K562 (cell line): ENCODE results near the gene PAIP1. TPM values are rescaled to one million over a fixed set of nuclear protein-coding genes. Genes with fewer than 3 reads are reported as not detected.
A peak's percentile ranks its signal among the peaks of the same experiment; 100 is the strongest.

Source experiments
- ARNT ChIP-seq, 2 experiments: fragments of 450-650 bp; IDR thresholded peaks; 2 replicates each; pipeline ENCODE4 v1.6.1; 2016; ENCODE audit warnings: mild to moderate bottlenecking in 1 of 2
- CHCHD3 ChIP-seq: fragments of 250-450 bp; sonication (Bioruptor Pico); IDR thresholded peaks from 2 replicates; pipeline ENCODE4 v2.1.2; 2022; ENCODE audit warnings: mild to moderate bottlenecking
- DNMT1 ChIP-seq: fragments of 450-650 bp; IDR thresholded peaks from 2 replicates; pipeline ENCODE4 v1.6.1; 2016; ENCODE audit warnings: antibody characterized with exemption, mild to moderate bottlenecking
- ETV5 ChIP-seq: sonication (generic); formaldehyde crosslinking; IDR thresholded peaks from 2 replicates; pipeline ENCODE4 v1.4.0; 2020; ENCODE audit warnings: low read depth, mild to moderate bottlenecking, missing genetic modification reagents
- FOS ChIP-seq: IDR thresholded peaks from 3 replicates; pipeline ENCODE4 v1.6.1; 2011; ENCODE audit not compliant: insufficient read length; ENCODE audit errors: extremely low read depth
- HLTF ChIP-seq: fragments of 450-650 bp; IDR thresholded peaks from 2 replicates; pipeline ENCODE4 v1.6.1; 2016
- MAFF ChIP-seq: IDR thresholded peaks from 2 replicates; pipeline ENCODE4 v1.6.1; 2012; ENCODE audit warnings: low read length, improper control_type of control experiment
- NBN ChIP-seq: fragments of 450-650 bp; IDR thresholded peaks from 2 replicates; pipeline ENCODE4 v1.6.1; 2016; ENCODE audit warnings: low read depth, mild to moderate bottlenecking
- NR3C1 ChIP-seq: sonication (generic); formaldehyde crosslinking; IDR thresholded peaks from 2 replicates; pipeline ENCODE4 v1.8.1; 2022; ENCODE audit warnings: missing genetic modification reagents
- RUNX1 ChIP-seq: sonication (generic); IDR thresholded peaks from 2 replicates; pipeline ENCODE4 v1.6.1; 2016; ENCODE audit warnings: antibody characterized with exemption, low read depth
- SMAD3 ChIP-seq: fragments of 450-650 bp; formaldehyde crosslinking; conservative IDR thresholded peaks from 2 replicates; pipeline ENCODE4 v1.4.0; 2020; ENCODE audit warnings: mild to moderate bottlenecking
- U2AF2 ChIP-seq: fragments of 200-400 bp; formaldehyde crosslinking; optimal IDR thresholded peaks from 2 replicates; pipeline ENCODE3; 2017; ENCODE audit warnings: low read depth, mild to moderate bottlenecking, low read length
- ZNF197 ChIP-seq: fragments of 200-800 bp; sonication (Bioruptor generic); IDR thresholded peaks from 2 replicates; pipeline ENCODE4 v1.6.1; 2016; ENCODE audit warnings: low read depth, missing genetic modification characterization, missing compliant biosample characterization
- ZNF232 ChIP-seq: sonication (generic); formaldehyde crosslinking; IDR thresholded peaks from 2 replicates; pipeline ENCODE4 v1.8.0; 2022; ENCODE audit warnings: mild to moderate bottlenecking, missing genetic modification reagents
- ZNF253 ChIP-seq: fragments of 250-450 bp; sonication (Bioruptor Pico); conservative IDR thresholded peaks from 2 replicates; pipeline ENCODE4 v1.6.1; 2021; ENCODE audit warnings: mild to moderate bottlenecking
- ZNF347 ChIP-seq: fragments of 450-650 bp; formaldehyde crosslinking; IDR thresholded peaks from 2 replicates; pipeline ENCODE4 v1.4.0; 2020; ENCODE audit warnings: low read depth, mild to moderate bottlenecking, moderate library complexity
- polyA plus RNA-seq, 8 experiments: library from polyadenylated mRNA; depleted of rRNA in 4 of 8; stranded (reverse) in 5 of 8; unstranded in 3 of 8; fragments of >200 nt; fragmentation: Nextera tagmentation in 2 of 8; fragmentation: Illumina TruSeq in 1 of 8; extraction: Ambion mirVana in 2 of 8; extraction: Trizol in 1 of 8; gene quantifications; 2 replicates each; pipeline versions ENCODE4 v1.2.1 to v1.2.3, GENCODE V29; 2011 to 2014; ENCODE audit warnings: inconsistent platforms in 1 of 8, missing spikeins in 1 of 8
- total RNA-seq, 7 experiments: library from RNA; depleted of rRNA in 6 of 7; stranded (reverse); fragments of >200 nt in 6 of 7; fragmentation: Illumina TruSeq in 2 of 7; extraction: Trizol in 2 of 7; gene quantifications; 2 replicates each; pipeline versions ENCODE4 v1.2.1 to v1.2.3, GENCODE V29; 2011 to 2021; ENCODE audit warnings: low replicate concordance in 1 of 7
- TF ChIP-seq, protein P1 (sequence below): fragments of 150-350 bp; IDR thresholded peaks from 2 replicates; pipeline ENCODE4 v1.6.1; 2014; ENCODE audit warnings: low read depth, mild to moderate bottlenecking, low read length, borderline replicate concordance
- TF ChIP-seq, protein P2 (sequence below): fragments of 450-650 bp; IDR thresholded peaks from 2 replicates; pipeline ENCODE4 v1.6.1; 2017; ENCODE audit warnings: mild to moderate bottlenecking, moderate library complexity
- TF ChIP-seq, protein P3 (sequence below), 2 experiments: fragments of 450-650 bp; conservative IDR thresholded peaks; 2 replicates each; pipeline ENCODE4 v1.6.1; 2017; ENCODE audit warnings: mild to moderate bottlenecking in 2 of 2, moderate library complexity in 2 of 2
- TF ChIP-seq, protein P4 (sequence below): fragments of 250-450 bp; sonication (Bioruptor Pico); IDR thresholded peaks from 2 replicates; pipeline ENCODE4 v1.8.0; 2021; ENCODE audit warnings: moderate library complexity, mild to moderate bottlenecking, inconsistent platforms
- TF ChIP-seq, protein P5 (sequence below): fragments of 250-450 bp; sonication (Bioruptor Pico); IDR thresholded peaks from 2 replicates; pipeline ENCODE4 v1.5.0; 2021

The PAIP1 gene
- total and polyA plus RNA-seq, 9 of the 15 experiments (the other 6 are each of a cell fraction or from before 2014, with no cell fraction given): 51.7 to 181 (median 102) TPM

DNA sequence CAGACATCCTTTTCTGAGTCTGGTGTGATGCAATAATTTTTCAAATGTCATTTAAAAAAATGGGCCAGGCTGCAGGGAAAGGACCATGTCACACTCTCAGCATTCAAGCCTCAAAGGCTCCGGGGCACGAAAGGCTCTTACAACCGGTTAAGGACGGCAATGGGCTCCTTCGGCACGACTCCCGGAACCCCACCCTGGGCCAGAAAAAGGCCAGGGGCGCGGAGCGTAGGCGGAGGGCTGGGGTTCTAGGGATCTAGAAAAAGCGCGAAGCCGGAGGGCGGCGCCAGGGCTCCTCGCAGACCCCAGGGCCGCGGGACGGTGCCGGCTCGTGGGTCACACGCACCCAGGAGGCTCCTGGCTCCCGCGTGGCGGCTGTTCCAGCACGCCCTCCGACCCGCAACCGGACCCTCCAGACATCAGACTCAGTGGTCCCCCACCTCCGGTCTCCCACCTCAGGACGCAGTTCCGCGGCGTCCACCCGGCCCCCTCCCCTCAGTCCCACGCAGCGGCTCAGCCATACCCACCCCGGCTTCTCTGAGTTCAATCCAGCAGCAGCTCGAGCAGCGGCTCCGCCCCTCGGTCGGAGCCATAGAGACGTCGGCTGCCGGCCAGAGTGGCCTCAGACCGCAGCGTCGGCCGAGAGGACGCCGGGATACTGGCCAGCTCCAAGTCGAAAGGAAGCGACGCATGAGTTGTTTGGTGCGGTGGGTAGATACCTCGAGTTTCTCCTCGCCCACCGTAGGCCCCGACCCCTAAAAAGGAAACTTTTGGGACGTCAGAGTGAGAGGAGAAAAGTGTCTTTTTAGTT lies 73.4 kb downstream of the PAIP1 start, which contains the start of gene TMEM267 (continued):
- TF ChIP-seq, protein P1, sequence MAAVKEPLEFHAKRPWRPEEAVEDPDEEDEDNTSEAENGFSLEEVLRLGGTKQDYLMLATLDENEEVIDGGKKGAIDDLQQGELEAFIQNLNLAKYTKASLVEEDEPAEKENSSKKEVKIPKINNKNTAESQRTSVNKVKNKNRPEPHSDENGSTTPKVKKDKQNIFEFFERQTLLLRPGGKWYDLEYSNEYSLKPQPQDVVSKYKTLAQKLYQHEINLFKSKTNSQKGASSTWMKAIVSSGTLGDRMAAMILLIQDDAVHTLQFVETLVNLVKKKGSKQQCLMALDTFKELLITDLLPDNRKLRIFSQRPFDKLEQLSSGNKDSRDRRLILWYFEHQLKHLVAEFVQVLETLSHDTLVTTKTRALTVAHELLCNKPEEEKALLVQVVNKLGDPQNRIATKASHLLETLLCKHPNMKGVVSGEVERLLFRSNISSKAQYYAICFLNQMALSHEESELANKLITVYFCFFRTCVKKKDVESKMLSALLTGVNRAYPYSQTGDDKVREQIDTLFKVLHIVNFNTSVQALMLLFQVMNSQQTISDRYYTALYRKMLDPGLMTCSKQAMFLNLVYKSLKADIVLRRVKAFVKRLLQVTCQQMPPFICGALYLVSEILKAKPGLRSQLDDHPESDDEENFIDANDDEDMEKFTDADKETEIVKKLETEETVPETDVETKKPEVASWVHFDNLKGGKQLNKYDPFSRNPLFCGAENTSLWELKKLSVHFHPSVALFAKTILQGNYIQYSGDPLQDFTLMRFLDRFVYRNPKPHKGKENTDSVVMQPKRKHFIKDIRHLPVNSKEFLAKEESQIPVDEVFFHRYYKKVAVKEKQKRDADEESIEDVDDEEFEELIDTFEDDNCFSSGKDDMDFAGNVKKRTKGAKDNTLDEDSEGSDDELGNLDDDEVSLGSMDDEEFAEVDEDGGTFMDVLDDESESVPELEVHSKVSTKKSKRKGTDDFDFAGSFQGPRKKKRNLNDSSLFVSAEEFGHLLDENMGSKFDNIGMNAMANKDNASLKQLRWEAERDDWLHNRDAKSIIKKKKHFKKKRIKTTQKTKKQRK: no peak
- TF ChIP-seq MAFF (no peak), ETV5 (no peak), ZNF232 (peak; percentile 80), U2AF2 (no peak), NBN (no peak; the same call in 1 of the 2 replicates), NR3C1 (peak; percentile 67; the same call in 1 of the 2 replicates), ZNF347 (CRISPR knock-in tag) (peak; percentile 61; the same call in 1 of the 2 replicates), ZNF197 (no peak), DNMT1 (0 out of 2 replicates have a peak, but pooled peaks have one; percentile 13), ARNT (IDR thresholded peaks at IDR 0.05) (peak in 1 of 2 experiments; percentile 67; a peak in 2 of 4 replicates), SMAD3 (CRISPR knock-in tag) (no peak), RUNX1 (no peak), FOS (no peak), HLTF (0 out of 2 replicates have a peak, but pooled peaks have one; percentile 11), ZNF253 (no peak), CHCHD3 (CRISPR knock-in tag) (no peak)
- TF ChIP-seq, protein P2, sequence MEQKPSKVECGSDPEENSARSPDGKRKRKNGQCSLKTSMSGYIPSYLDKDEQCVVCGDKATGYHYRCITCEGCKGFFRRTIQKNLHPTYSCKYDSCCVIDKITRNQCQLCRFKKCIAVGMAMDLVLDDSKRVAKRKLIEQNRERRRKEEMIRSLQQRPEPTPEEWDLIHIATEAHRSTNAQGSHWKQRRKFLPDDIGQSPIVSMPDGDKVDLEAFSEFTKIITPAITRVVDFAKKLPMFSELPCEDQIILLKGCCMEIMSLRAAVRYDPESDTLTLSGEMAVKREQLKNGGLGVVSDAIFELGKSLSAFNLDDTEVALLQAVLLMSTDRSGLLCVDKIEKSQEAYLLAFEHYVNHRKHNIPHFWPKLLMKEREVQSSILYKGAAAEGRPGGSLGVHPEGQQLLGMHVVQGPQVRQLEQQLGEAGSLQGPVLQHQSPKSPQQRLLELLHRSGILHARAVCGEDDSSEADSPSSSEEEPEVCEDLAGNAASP: no peak
- TF ChIP-seq, protein P3, sequence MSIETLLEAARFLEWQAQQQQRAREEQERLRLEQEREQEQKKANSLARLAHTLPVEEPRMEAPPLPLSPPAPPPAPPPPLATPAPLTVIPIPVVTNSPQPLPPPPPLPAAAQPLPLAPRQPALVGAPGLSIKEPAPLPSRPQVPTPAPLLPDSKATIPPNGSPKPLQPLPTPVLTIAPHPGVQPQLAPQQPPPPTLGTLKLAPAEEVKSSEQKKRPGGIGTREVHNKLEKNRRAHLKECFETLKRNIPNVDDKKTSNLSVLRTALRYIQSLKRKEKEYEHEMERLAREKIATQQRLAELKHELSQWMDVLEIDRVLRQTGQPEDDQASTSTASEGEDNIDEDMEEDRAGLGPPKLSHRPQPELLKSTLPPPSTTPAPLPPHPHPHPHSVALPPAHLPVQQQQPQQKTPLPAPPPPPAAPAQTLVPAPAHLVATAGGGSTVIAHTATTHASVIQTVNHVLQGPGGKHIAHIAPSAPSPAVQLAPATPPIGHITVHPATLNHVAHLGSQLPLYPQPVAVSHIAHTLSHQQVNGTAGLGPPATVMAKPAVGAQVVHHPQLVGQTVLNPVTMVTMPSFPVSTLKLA (conservative IDR thresholded peaks at IDR 0.05): peak in 1 of 2 experiments; percentile 85
- TF ChIP-seq, protein P4, sequence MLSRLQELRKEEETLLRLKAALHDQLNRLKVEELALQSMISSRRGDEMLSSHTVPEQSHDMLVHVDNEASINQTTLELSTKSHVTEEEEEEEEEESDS: no peak
- TF ChIP-seq, protein P5, sequence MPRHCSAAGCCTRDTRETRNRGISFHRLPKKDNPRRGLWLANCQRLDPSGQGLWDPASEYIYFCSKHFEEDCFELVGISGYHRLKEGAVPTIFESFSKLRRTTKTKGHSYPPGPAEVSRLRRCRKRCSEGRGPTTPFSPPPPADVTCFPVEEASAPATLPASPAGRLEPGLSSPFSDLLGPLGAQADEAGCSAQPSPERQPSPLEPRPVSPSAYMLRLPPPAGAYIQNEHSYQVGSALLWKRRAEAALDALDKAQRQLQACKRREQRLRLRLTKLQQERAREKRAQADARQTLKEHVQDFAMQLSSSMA (CRISPR knock-in tag): no peak
